Fibroblast of the conjunctiva (primary cell): ENCODE data around the gene TAOK3.
A peak's percentile ranks its signal among the peaks of the same experiment; 100 is the strongest.

Experiments used
- DNase-seq: peaks from one replicate; pipeline ENCODE4 v3.0.0-alpha.2; 2010; ENCODE audit warnings: low read depth

TAOK3 gene

GRCh38 chr12:118193477-118193876, 179.2 kb downstream of the TAOK3 start:
- no peak for DNase-seq

DNA sequence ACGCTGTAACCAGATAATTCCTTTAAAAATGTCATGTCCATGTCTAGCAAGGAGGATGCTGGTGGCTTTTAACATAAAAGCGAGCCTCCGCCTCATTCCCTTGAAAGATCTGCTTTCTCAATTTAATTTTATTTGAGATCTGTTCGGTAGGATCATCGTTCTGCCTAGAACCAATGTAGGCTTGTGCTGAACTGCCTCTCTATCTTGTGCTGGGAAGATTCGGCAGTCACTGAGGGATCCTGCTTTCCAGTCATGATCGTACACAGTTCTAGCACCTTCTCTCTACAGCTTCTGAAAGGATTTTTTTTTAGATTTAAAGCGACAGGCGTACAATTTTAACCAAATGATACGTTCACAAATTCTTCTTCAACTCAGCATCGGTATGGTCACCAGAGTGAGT, 182.4 kb downstream of the TAOK3 start:
- DNase-seq: no peak

GRCh38 chr12:118189741-118190191, 182.9 kb downstream of the TAOK3 start:
- no peak for DNase-seq

DNA sequence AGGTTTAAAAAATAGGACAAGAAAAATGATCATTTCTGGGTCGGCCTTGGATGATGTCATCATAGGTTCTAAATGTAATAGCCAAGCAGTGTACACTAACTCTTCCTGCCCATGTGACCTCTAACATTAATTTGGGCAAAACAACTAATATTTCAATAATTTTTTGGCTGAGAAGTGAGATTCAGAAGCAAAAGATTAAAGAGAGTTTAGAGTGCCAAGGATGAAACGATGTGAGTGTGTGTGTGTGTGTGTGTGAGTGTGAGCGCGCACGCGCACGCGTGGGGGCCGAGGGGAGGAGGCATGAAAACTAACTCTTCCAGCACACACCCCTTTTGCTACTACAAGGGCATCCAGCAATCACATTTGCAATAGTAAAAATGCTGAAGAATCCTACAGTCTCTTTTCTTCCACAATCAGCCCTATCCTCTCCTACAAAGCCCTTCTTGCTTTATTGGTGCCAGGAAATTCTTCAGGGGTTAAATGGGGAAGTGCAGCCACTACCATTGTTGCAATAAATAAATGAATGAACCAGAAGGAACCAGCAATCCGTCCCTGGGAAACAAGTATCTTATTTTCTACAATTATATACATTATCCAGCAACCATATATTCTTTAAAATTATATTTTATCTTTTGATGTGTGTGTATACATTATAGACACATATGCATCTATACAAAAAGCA, 183.9 kb downstream of the TAOK3 start:
- DNase-seq: peak; percentile 34

DNA sequence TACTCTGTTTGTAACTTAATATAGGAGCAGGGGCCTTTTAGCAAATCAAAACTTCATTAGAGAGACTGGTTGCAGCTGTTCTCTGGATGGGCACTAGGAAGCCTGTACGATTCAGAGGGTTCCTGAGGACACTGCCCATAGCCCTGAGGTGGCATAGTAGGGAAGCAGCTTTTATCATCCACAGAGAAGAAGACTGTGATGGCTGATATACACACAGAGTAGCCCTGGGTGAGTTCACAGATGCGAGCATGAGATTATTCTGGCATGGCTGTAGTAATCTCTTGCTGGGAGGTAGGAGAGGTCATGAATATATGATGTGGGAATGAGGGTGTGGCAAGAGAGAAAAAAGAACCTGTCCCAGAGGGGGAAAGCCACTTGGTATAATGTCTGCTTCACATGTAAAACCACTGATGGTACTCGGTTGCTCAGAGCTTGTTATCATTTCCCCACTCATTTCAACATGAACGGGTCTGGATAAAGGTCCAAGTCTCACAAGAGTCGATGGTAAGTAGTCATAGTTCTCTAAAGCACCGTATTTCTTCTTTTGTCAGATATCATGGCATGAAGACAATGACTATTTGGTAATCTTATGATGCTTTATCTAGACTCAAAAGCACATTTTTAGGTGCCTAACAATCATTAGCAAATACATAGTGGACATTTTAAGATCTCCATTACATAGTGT, 184.8 kb downstream of the TAOK3 start:
- DNase-seq: no peak

DNA sequence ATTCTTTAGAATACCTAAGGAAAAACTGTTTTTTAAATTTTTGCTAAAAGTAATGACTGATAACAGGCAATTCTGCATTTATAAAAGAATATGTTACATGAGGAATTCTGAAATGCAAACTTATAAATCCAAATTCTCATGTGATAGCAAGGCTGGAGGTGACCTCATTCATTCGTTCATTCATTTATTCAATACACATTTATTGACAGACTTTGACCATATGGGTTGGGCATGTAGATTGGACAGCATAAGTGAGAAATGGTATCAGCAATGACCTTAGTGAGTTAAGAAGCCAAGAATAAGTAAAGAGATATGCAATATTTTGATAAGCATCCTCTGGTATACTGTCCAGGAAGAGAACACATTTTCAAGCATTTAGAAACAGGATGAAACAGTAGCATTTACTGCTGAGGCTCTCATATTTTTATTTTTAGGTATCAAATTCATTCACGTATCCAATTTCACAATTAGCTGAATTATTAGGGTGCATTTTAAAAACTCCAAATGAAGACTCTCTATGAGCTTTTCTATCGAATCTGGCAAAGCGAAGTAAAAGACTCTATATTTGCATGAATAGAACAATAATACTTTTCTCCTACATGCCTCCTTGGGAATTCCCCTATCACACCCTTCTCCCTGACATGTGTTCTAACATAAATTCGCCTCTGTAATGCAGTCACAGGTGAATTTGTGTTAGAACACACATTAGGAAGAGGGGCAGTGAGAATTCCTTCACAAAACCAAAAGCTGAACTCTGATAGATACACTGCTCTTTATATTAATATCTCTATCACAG, 186.9 kb downstream of the TAOK3 start:
- DNase-seq: no peak

DNA sequence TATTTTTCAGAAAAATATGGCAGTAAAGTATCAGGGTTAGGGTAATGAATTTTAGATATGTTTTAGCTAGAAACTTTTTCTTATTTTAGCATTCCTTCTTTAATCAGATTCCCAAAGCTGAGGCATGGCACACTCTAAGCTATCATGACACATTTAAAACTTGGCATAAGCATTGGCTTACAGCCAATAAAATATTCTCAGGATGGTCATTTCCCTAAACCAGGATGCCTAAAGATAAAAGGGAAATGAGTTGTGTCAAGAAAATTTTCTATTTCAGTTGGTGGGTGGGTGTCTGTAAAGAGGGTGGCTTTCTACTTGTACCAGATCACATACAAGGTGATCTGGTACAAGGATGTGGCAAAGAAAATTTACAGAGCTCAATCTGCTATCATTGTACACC, 189.0 kb downstream of the TAOK3 start:
- no peak for DNase-seq

GRCh38 chr12:118183155-118183554, 189.6 kb downstream of the TAOK3 start:
- no peak for DNase-seq

DNA sequence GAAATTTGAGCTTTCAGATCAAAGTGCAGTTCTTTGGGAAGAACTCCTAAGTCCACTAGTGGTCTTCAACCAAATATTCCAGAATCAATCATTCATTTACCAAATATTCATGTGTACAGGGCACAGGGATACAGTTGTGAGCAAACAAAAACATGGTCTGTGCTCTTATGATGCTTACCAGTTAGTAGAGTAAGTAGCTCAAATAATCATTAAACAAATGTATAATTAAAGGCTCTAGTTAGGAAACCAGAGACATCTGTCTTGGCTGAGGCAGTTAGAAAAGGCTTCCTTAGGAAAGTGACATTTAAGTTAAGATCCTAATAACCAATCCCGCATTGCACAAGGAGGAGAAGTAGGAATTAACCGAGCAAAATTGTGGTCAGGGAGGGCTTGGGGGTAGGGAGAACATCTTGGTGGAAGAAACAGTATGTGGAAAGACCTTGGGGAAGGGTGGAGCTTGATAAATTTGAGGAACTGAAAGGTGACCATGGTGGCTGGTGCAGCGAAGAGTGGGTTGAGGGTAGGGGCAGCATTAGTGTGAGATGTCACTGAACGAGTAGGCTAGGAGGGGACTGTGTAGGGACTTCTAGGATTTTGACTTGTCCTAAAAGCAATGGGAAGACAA, 196.8 kb downstream of the TAOK3 start:
- DNase-seq: no peak

DNA sequence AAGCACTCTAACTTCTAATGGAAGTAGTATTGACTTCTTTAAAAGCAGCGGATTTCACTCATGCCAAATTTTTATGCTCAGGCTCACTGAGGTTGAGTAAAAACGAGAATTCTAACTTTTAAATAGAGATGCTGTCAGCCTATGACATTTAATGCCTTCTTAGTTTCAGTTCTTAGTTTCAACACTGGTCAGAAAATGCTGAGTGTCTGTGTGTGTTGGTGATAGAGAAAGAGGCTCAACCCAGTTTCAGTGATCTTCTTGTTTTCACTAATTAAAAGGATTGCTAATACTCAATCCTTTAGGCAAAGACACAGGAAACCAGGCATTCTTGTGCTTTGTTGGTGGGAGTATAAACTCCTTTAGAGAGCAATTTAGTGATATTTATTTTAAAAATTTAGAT, 205.8 kb downstream of the TAOK3 start:
- DNase-seq: no peak

DNA sequence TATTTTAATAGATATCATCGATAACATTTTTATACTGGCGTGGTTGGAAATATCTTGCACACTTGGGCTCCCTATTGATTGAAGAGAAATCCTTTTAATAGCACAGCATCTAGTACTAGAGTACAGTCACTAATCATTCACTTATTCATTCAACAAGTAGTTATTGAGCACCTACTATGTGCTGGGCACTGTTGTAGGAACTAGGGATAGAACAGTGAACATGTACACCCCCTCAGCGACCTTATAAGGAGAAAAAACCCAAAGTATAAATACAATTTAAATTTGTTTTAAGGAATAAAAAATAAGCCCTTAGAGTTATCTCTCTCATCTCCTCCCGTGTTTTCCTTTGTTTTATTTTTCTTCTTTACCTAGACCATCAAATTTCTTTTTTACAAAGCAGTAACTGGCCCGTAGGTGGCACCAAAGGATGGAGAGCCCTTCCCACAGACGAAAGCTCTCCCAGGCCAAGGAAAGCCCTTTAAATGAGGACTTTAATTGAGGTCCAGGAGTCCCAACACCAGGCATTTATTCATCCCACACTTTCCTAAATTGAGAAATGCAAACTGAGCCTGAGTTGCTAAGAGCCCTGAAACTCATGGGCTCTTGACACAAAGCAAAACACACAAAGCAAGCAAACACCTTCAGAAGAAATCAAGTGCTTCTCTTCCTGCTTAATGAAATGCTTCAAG, 207.8 kb downstream of the TAOK3 start:
- DNase-seq: no peak

GRCh38 chr12:118160536-118160935, 212.2 kb downstream of the TAOK3 start:
- DNase-seq: no peak

DNA sequence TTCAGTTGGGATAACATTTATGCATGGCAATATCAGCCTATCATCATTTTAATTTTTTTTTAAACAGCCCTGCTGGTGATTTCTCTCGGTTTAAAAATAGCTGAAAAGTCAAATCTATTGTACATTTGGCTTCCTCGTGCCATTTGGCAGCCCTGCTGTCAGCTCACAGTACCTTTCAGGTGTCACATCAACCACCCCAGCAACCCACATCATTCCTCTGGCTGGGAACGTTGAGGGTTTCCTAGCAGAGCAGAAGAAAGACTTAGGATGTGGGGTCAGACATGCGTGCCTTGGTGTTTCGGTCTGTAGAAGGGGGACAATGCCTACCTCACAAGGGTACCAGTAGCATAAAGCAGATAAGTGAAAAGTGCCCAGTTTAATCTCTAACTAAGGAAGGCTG, 221.0 kb downstream of the TAOK3 start:
- no peak for DNase-seq

DNA sequence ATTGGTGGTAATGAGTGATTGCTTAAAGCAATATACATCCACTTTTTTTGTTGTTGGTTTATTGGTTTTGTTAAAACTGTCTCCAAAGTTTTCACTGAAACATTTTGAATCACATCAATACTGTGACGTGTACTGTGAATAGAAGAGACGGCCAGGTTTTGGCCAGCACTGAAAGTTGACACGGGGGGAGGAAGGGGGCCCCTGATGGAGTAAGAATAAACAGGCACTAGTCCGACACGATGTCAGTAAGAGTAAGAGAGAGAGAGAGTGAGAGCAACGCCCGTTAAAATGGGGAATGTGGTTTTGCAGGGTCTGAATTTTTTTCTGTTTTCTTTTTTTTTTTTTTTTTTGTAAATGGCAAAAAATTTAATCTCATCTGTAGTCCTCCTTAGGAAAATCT, 222.1 kb downstream of the TAOK3 start:
- DNase-seq: no peak

DNA sequence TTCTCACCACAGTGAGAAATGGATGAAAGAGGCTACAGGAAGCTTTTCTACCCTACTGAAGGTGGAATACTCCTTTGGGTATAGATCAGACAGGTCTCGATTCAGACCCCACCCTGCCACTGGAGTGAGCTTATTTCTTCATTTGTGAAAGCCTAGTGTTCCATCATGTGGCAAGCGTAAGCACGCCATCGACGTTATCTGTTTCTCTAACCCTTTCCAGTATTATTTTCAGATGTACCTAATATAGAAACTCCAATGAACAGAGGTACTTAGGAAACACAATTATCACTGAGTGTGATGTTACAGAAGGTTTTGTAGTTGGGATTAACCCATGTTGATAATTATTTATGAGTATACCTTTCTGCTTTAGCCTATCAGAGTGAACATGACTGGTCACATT, 224.4 kb downstream of the TAOK3 start:
- DNase-seq: no peak

- DNase-seq: no peak
Measured at GRCh38 chr12:118145798-118146156, 226.9 kb downstream of the TAOK3 start.

DNA sequence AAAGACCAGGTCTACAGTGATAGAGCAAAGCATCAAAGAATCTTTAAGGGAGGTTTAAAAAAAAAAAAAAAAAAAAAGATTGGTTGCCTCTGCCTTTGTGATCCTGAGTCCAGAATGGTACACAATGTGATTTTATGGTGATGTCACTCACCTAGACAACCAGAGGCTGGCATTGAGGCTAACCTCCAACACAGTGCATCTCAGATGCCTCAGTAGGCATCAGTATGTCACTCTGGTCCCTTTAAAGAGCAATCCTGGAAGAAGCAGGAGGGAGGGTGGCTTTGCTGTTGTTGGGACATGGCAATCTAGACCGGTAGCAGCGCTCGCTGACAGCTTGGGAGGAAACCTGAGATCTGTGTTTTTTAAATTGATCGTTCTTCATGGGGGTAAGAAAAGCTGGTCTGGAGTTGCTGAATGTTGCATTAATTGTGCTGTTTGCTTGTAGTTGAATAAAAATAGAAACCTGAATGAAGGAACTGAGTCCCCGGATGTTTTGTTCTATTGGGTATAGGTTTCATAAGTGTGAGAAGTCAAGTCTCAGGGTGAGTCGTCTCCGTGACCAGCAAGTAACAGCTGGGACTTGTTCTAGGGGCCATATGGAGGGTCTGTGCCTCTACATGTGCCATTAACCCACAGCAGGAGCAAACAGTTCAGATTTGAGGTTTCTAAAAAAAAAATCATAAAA, 227.5 kb downstream of the TAOK3 start:
- no peak for DNase-seq

GRCh38 chr12:118144499-118144898, 228.2 kb downstream of the TAOK3 start:
- DNase-seq: no peak

GRCh38 chr12:118140825-118141224, 231.9 kb downstream of the TAOK3 start:
- no peak for DNase-seq

- no peak for DNase-seq
Measured at GRCh38 chr12:118137148-118137678, 235.5 kb downstream of the TAOK3 start.

DNA sequence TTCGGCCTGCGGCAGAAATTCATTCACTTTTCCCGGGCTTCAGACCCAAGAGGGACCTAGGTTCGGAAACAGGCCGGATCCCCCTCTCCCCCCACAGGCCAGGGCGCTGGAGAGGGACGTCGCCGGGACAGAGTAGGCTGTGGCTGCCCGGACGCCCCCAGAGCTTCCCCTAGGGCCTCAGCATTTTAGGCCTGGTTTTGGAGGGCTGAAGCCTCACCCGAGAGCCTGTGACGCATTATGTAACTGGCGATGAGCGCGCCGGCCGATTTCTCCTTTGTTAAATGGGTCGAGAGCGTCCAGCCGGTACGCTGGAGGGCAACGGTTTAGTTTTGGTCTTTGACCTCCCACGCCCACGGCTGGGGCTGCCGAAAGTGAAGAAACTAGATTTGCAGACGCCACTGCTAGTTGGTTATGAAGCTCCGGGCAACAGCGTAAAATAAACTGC, 236.1 kb downstream of the TAOK3 start:
- DNase-seq: no peak
